ENCODE data around the gene BOK. TPM values are rescaled to one million over a fixed set of nuclear protein-coding genes. Genes with fewer than 3 reads are reported as not detected.

Gene BOK
- total RNA-seq, 3 donors from 2014 or later, result 6.7 to 25.5 (median 7.4) TPM

DNA sequence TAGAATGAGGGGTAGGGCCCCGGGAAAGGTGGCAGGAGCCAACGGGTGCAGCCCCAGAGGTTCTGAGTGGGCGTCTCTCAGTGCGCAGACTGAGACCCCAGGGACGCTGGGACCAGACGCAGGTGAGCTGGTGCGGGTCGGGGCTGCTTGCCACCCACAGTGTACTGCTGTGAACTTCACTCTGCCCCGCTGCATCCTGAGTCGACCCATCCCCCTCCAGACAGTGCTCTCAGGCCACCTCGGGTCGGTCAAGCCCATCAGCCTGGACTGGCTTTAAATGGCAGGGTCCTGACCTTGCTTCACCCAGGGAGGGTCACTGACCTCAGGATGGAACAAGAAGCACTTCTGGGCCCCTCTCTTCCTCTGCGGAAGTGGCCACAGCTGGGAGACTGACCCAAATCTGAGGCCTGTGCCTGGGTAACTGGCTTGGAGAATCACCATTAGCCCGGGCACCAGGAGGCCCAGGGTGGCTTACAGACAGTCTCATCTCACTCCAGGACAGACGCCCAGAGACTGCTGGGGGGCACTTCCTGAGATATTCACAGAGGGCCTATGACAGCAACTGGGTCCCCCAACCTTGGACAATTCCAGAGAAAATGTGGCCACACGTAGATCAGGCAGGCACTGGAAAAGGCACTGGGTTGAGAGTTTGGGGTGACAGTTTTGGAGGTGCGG lies 23.7 kb upstream of the BOK start:
- TF ChIP-seq, protein P1, sequence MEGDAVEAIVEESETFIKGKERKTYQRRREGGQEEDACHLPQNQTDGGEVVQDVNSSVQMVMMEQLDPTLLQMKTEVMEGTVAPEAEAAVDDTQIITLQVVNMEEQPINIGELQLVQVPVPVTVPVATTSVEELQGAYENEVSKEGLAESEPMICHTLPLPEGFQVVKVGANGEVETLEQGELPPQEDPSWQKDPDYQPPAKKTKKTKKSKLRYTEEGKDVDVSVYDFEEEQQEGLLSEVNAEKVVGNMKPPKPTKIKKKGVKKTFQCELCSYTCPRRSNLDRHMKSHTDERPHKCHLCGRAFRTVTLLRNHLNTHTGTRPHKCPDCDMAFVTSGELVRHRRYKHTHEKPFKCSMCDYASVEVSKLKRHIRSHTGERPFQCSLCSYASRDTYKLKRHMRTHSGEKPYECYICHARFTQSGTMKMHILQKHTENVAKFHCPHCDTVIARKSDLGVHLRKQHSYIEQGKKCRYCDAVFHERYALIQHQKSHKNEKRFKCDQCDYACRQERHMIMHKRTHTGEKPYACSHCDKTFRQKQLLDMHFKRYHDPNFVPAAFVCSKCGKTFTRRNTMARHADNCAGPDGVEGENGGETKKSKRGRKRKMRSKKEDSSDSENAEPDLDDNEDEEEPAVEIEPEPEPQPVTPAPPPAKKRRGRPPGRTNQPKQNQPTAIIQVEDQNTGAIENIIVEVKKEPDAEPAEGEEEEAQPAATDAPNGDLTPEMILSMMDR (IDR thresholded peaks at IDR 0.05), result no peak
- H3K4me1 ChIP-seq (ENCODE audit: low read depth), result no peaks in the 10 kb centered on the region
- H3K9me3 ChIP-seq, result no peaks in the 10 kb centered on the region
- H3K36me3 ChIP-seq (ENCODE audit: low read depth), result no peaks in the 10 kb centered on the region
- no peak overlapping the region for H3K4me3 ChIP-seq
- ATAC-seq (no peak), DNase-seq (no peak)
- intact Hi-C loops (cut with DNase I, micrococcal nuclease), result no loop called here

DNA sequence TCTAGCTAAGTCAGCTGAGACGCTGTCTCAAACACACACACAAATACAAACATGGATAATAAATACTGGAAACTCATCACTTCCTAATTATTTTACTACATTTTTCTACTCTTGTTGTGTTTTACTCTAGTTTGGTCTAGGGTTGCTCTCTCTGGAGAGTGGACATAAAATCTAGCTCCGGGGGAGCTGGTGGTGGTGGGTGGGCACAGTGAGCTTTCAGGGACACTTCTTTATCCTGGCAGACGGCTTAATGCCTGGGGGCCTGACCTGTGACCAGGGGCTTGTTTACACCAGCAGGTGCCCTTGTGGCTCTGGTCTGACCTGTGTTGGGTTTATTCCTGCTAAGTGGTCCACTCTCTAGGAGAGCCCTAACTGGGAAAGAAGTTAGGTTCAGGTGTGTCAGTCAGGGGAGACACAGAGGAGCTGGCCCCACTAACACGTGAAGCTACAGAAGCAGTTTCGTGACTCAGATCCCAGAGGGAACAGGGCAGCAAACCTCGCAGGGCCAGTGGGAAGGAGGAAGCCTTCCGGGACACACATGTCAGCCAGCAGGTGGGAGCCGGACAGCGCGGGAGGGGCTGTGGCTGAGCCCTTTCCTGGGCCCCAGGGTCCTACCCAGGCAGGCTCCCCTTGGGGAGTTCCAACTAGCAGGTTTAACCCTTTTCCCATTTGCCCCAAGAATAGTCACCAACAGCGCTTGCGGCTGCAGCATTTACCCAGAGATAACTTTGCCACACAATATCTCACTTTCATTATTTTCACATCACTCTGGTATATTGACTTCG lies 22.5 kb upstream of the BOK start:
- DNase-seq (no peak), ATAC-seq (no peak)
- no peaks in the 10 kb centered on the region for H3K36me3 ChIP-seq (ENCODE audit: low read depth)
- peaks cover 7% of the 10 kb centered on the region for H3K4me1 ChIP-seq (ENCODE audit: low read depth)
- TF ChIP-seq, protein P1 (IDR thresholded peaks at IDR 0.05), result no peak
- no peak overlapping the region for H3K4me3 ChIP-seq
- no peaks in the 10 kb centered on the region for H3K9me3 ChIP-seq
- intact Hi-C loops (cut with DNase I, micrococcal nuclease), result no loop called here

DNA sequence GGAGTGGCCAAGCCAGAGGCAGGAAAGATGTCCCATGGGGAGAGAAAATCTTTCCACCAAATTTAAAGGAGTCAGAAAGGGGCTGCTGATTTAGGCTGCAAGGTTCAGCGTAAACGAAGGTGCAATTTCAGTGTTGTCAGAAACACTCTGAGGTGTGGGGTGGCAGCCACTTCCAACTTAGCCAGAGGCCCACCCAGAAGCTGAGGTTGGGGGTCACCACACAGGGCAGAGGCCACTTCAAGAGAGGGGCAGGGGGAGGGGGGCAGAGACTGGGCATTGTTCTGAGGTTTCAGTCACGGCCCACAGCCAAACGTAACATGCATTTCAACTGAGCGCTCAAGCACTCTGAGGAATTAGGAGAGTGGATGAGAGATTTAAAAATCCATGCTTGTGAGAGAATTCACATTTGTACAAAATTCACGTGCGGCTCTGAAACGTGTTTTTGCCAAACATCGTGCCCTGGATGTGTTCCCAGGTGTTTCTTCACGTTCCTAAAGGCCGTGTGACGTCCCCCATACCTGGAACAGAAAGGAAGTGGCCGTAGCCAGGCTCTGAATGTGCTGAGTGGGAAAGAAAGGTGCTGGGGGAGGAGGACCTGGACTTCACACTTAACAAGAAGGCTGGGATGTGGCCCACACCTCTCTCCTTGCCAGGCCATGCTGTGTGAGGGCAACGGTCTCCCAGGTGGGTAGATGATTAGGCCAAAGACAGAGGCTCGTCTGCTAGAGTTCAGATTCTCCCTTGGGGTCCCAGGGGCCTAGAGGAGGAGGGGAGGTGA lies 19.5 kb upstream of the BOK start:
- intact Hi-C loops (cut with DNase I, micrococcal nuclease), result no loop called here
- Histone ChIP-seq H3K36me3 (ENCODE audit: low read depth) (no peaks in the 10 kb centered on the region), H3K4me3 (no peak overlapping the region), H3K9me3 (no peaks in the 10 kb centered on the region), H3K4me1 (ENCODE audit: low read depth) (peaks cover 11% of the 10 kb centered on the region)
- no peak for ATAC-seq
- TF ChIP-seq, protein P1 (IDR thresholded peaks at IDR 0.05), result no peak
- DNase-seq, result no peak

DNA sequence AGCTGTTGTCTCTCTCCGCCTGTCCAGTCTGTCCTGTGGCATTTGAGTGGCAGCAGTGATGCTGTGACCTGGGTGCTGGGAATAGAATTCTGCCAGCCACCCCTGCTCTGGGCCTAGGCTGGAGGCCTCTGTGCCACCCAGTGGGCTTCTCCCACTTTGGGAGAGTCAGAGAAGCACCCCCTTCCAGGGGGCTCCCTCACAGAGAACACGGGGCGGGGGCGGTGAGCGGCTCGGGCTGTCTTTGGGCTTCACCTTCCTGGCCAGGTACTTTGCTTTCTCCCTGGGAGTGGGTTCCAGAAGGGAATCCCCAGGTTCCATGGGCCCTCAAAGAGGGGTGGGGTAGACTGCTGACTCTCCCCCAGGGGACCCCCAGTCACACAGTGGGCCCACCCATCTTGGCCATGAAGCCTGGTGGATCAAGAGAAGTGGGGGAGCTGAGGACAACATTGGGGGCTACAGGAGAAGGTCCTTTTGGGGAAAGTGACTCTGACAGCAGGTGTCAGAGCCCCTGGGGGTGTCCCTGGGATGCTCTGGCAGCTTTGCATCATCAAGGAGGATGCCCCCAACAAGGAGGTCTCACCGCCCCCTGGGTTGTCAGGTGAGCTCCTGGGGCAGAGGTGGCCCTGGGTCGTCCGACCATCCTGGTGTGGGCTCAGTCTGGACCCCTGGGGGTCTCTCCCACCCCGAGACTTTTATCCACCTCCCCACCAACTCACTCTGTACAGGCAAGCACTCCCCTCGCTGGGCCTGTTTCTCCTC lies 18.8 kb upstream of the BOK start:
- TF ChIP-seq, protein P1 (IDR thresholded peaks at IDR 0.05), result no peak
- intact Hi-C loops (cut with DNase I, micrococcal nuclease), result no loop called here
- Histone ChIP-seq H3K4me3 (no peak overlapping the region), H3K36me3 (ENCODE audit: low read depth) (no peaks in the 10 kb centered on the region), H3K9me3 (no peaks in the 10 kb centered on the region), H3K4me1 (ENCODE audit: low read depth) (peaks cover 11% of the 10 kb centered on the region)
- ATAC-seq (no peak), DNase-seq (no peak)

DNA sequence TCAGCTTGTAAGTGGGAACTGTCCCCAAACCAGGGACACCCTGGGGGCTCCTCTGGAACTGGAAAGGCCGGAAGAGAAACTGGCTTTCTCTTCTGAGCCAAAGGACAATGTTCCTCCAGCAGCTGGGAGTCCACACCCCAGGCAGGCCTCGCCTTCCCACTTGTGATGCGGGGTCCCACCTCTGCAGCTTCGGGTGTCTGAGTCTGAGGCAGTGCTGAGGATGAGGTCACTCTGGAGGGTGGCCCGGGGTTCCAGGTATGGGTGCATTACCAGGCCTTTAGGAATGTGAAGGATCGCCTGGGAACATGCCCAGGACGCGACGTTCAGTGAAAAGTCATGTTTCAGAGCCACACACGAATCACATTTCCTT lies 18.2 kb upstream of the BOK start:
- TF ChIP-seq, protein P1 (IDR thresholded peaks at IDR 0.05), result no peak
- Histone ChIP-seq H3K9me3 (no peaks in the 10 kb centered on the region), H3K4me1 (ENCODE audit: low read depth) (peaks cover 11% of the 10 kb centered on the region), H3K36me3 (ENCODE audit: low read depth) (no peaks in the 10 kb centered on the region), H3K4me3 (no peak overlapping the region)
- intact Hi-C loops (cut with DNase I, micrococcal nuclease), result no loop called here
- ATAC-seq (no peak), DNase-seq (no peak)
